Stimulated activated CD8-positive, alpha-beta memory T cell treated with anti-CD3 and anti-CD28 coated beads, Interleukin-12 subunit alpha, Interleukin-12 subunit beta, amount 100 ng/mL, for 4 hours (primary cell): ENCODE results near the gene DAW1.
"Not testable (repeated sequence)": the region's sequence is repeated elsewhere in the genome, so short reads cannot be mapped to it uniquely, and the experiment has no call there.

ENCODE experiments used
- DNase-seq: peaks from one replicate; pipeline ENCODE4 v3.0.0-alpha.2; 2020; ENCODE audit warnings: low read depth

Gene DAW1

DNA sequence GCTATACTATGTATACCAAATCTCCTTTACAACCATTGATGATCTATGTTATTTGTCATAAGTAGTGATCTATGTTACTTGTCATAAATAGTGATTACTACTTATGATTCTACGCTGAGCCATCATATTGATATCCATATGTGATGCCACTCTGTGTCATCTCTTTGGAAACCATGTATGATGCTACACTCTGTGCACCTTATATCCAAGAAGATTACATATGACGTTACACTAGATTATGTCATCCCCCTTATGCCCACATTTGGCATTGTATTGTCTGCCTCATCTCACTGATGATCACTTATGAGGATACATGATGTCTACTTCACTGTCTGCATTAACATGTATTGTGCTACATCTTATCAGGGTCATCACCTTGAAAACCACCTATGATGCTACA, 42.9 kb downstream of the DAW1 start:
- no peak for DNase-seq

DNA sequence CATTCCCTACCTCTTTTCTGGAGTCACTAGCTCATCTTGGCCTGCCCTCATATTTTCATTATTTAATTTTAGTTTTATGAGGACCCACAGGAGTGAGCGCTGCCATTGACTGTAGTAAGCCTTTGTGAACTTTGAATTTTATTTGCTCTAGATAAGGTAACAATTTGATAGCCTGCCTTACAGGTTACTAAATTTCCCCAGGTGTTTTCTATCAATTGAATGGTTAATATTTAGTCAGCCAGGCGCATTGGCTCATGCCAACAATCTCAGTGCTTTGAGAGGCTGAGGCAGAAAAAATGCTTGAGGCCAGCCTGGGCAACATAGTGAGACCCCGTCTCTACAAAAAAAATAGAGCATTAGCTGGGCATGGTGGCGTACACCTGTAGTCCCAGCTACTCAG, 50.2 kb downstream of the DAW1 start:
- no peak for DNase-seq

DNA sequence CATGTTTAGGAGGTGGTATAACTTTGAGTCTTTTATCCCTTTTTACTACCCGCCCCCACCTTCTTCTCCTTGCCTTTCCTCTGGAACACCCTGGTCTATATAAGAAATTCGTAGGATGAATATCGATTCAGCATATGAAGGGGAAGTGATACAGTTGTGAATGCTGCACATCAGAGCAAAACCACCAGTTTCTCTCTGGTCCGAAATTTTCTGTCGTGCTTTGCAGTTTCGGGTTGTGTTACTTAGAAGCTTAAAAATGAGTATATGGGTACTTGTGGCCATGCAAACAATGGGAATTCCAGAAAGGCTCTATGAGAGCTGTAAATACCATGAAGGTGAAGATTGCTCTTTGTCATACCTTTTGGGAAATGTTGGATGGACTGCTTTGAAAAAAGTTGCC, 60.6 kb downstream of the DAW1 start:
- no peak for DNase-seq

DNA sequence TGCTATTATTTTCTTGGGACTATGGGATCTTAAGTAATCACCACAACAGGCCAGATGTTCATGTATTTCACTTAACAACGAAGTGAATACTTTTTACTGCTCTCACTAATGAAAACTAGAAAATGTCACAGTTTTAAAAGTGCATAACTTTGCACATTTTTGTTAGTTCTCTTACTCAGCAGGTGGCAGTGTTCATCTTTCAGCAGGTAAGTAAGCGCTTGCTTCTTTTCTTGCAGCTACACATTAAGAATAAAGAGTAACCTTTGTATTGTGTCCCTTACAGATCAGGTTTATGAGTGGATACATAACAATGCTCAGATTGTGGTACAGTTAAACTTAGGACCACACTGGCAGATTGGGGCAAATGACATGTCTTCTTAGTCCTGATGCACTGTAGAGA, 61.0 kb downstream of the DAW1 start:
- no peak for DNase-seq

DNA sequence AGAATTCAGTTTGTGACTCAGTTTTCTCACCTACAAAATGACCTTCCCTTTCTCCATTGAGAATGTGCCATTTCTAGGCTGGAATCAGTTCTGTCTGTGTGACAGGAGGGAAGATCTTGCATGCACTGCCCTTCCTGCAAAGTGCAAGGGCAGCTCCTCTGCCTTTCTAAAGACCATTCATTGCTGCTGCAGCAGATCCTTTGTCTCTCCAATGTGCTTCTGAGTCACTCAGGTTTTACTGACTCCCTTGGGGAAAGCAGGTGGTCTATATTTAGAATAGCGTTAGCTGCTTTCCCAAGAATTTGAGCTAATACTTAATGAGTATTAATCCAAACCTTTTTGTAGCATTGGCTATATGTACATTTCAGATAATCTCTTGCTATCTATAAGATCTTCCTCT, 62.5 kb downstream of the DAW1 start:
- no peak for DNase-seq

DNA sequence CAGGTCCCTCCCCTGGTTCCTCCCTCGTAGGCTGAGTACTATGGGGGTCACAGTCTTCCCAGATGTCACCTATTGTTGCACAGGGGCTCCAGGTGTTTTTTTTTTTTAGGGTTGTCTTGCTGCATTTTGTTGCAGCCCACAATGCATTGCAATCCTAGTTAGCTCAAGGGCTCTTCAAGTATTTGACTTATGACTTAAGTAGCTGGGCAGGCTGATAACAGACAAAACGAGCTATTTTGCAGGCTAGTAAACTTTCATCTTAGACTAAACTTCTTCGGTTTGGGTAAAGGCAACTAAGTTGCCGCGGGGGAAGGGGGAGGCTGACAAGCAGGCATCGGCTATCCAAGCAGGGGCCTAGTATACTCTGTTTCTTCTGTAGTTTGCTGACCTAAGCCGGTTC, 64.8 kb downstream of the DAW1 start:
- not testable (repeated sequence) for DNase-seq

DNA sequence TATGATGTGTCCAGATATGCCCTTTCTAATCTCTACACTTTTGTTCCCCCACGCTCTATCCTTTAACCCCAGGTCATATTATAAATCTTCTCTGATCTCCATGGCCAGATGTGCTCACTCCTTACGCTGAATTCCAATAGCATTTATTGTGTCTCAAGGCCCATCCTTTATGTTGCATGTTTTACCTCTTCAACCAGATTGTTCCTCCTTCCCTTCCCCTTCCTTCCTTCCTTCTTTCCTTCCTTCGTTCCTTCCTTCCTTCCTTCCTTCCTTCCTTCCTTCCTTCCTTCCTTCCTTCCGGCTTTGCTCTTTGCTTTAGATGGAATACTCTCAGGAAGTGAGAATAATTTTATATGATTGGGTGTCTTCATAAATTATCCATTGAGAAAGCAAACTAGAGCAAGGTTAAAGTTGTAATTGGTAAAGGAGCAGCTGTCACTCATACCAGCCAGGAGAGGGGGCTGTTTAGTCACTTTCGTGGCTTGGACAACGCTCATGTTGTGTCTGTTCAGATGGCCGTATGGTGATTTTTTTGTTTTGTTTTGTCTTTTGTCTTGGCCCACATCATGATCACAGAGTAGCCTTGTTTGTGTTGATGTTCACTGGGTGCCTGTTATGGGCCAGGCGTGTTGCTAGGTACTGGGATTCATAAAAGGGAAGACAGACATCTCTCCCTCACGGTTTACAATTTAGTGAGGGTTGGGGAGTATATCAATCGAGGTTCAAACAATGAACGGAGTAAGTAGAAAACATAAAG, 68.0 kb downstream of the DAW1 start:
- DNase-seq = no peak

DNA sequence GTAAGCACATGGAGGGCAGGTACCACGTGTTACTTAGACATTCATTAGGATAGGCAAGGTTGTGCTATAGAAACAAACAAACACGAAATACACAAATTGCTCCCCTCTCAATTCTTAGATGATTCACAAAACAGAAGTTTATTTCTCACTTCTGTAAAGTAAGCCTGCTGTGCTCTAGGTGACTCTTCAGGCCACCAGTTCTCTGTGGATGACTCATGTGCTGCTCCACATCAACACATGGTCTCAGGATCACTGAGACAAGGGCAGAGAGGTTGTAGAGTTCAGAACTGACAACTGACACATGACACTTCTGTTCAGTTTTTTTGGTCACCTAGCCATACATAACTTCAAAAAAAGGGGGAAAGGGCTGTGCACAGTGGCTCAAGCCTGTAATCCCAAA, 70.6 kb downstream of the DAW1 start:
- no peak for DNase-seq

DNA sequence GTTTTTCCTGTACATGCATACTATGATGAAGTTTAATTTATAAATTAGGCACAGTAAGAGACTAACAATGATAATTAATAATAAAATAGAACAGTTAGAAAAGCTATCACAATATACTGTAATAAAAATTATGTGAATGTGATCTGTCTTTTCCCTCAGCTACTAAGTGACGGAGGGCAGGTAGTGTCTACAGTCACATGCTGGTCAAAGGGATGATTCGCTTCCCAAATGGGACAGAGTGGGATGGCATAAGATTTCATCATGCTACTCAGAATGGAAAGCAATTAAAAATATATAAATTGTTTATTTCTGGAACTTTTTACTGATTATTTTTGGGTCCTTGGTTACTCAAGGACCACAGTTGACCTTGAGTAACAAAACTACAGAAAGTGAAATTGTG, 71.5 kb downstream of the DAW1 start:
- no peak for DNase-seq

DNA sequence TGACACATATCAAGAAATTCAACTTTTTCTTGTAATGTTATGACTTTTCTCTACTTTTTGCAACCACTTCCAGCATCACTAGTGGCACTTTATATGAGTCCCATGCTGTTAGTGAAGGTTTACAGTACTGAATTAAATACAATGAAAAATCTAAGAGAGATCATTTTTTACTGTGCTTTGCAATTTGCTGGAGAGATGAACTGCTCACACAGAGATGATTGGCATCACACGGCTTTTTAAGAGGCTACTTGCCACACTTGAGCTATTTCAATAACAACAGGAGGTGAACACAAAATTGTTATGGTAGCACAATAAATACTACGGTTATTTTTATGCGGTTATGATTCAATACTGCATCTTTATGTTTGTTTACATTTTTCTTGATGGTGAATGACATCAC, 88.9 kb downstream of the DAW1 start:
- no peak for DNase-seq

DNA sequence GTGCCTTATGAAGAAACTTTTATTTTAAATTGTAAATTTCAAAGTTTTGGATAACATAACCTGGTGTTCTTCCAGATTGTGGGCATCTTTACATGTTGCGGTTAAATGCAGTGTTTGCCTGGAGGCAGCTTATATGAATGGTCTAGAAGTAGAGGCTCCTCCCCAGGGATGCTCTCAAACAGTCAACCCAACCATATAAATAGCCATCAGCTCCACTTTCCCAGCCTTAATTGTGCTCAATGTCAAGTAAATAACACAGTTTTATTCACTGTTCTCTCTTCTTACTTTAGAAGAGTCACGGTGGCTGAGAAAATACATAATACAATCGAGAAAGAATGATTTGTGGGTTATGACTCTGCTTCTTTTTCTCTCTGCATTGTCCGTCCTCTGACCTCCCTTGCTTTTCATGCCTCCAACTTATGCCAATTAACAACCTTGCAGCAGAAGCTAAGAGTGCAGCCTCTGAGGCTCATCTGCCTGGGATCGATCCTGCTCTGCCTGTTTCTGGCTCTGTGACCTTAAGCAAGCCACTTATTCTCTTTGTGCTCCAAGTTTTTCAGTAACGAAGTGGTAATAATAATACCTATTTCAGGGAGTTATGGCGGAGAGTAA, 100.3 kb downstream of the DAW1 start:
- no peak for DNase-seq

DNA sequence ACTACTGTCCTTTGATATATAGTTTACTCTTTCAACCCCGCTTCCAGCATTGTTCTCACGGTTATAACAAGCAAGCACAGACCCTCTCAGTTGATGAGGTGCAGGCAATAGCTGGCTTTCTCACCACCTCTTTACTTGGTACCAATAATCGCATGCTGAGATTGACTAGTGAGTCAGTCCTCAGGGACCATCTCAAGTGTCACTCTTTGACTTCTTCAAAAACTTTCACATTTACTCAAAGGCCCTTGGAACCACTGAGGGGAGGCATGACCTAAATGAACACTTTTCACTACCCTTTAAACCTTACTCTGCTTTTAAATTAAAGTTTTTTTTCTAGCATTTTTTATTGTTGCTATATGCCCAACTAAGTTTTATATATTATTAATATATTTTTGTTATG, 101.8 kb downstream of the DAW1 start:
- no peak for DNase-seq
